DMS153 treated with DMSO at 0.1 percent for 48 hours (cell line): Measurements from ENCODE around the gene TSPAN2.

Source experiments
- DNase-seq: peaks from one replicate; lab custom pipeline; 2025; ENCODE audit not compliant: unreplicated experiment; lab: John Stamatoyannopoulos, UW

Gene TSPAN2

DNA sequence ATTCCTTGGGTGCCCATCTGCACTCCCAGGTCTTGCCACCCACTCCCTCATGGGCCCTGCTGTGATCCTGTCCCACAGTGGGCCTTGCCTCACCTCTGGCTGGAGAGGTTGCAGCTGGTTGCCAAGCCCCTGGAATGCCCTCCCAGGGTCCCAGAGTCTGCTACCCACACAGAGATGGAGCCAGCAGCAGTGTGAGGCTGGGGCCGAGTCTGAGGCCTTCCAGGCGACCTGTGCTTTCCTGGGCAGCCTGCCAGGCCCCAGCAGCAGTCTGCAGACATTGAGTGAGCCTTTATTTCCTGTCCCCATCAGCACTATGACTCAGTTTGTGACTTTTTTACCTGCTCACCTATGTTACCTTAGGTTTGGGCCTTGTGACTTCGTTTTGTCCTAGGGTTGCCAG is 25.0 kb upstream of the TSPAN2 start:
- DNase-seq, result peak; percentile 27

DNA sequence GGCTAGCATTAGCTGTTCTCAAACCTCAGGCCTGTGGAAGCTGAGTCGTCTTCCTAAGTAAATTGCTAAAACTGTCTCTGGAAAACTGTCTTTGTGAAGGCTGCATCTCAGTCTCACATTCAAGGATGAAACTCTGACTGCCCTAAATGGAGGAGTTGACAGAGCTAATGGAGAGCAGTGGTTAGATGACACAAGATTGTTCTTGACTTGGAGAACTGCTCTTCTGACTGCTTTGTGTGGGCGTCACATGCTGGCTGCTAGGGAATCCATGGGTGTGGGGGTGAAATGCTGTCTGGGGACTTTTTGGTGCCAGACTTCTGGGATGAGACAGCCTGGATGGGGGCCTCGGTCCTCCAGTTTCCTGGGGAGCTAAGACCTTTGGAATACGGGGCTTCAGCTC is 24.5 kb upstream of the TSPAN2 start:
- DNase-seq, result no peak

DNA sequence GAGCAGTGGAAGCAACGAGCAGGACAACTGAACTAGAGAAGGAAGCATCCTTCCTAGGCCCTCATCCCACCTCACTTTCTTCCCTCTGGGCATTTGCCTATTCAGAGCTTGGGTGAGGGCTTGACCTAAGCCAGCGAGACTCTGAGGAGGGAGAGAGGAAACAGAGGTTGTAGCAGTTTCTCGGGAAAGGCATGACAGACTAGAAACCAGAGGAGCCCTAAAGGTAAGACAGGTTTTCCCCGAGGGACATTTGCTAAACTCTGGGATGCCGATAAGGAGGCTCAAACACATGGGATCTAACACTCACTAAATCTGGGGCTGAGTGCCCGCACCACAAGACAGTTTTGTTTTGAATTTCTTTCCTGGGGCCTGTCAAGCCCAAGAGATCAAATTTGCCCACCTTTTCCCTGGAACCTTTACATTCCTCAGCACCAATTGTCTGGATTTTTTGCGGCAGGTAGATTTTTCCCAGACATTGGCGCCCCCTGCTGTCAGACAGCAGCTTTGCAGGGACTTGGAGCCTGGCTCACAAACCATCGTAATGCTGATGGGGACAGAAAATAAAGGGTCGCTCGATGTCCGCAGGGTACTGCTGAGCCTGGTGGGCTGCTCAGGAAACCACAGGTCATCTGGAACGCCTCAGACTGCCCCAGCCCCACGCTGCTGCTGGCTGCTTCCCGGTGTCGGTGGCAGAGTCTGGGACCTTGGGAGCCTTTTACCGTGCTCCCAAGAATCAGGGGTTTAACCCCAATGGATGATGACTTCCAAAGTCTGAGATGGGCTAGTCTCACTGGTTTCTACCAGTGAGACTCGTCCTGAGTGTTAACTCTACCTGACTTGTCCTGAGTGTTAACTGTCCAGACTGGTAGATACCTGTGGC is 23.4 kb upstream of the TSPAN2 start:
- DNase-seq, result peak; percentile 17

DNA sequence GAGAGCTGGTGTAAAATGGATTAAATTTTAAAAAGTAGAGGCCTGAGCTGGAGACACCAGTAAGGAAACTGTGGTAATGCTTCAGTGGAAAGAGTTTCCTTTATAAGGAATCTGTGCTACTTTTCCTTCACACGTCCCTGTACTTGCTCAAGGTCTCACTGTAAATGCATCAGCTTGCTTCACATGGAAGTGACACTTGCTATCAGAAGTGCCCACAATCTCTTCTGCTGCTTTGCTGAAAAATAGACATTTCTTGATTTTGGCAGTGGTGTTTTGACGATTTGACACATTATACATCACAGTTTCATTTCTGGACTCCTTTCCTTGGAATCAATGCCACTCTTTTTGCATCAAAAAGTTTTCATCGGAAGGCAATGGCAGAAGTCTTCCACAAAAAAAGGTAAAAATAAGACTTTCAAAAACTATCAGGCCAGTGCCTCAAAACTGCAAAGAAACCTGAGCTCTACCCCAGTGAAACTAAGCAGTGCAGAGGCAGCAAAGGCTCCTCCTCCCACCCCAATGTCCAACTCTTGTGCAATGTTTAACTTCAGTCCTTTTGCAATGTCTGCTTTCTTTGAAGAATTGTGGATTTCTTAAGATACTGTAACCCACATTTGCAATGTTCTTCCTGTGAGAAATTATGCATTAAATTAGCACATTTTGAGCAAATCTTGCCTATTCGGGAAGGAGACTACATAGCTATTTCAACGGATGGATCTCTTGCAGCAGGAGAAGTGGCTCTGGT is 18.4 kb upstream of the TSPAN2 start:
- DNase-seq, result no peak

DNA sequence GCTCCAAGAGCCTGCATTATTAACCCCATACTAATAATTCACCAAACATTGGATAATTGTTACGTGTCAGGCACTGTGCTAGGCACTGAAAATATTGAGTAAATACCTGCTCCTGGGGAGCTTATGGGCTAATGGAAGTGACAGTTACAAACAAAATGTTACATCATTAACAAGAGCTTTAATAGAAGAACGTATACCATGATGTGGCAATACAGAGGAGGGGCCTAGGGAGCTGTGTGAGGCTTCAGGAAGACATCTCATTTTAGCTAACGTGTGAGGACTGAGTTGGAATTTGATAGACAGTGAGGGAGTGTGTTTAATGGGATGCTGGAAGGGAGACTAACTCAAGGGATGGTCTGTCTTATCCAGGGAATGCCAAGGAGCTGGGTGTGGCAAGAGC is 16.5 kb upstream of the TSPAN2 start:
- DNase-seq, result no peak

DNA sequence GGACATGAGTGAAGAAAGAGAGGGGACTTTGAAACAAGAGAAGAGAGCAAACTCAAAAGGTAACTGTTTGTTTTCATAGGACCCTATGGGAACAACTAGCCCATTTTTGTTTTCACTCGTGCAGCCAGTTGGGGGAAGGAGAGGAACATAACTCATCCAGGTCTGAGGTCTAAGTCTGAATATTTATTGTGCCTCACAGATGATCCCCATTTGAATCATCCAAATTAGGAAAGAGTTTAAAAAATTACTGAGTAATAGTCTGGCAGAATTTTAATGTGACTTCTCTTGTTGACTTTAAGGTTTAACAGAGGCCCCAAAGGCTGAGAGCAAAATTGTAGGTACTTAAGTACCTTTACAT is 10.4 kb upstream of the TSPAN2 start:
- DNase-seq, result no peak

DNA sequence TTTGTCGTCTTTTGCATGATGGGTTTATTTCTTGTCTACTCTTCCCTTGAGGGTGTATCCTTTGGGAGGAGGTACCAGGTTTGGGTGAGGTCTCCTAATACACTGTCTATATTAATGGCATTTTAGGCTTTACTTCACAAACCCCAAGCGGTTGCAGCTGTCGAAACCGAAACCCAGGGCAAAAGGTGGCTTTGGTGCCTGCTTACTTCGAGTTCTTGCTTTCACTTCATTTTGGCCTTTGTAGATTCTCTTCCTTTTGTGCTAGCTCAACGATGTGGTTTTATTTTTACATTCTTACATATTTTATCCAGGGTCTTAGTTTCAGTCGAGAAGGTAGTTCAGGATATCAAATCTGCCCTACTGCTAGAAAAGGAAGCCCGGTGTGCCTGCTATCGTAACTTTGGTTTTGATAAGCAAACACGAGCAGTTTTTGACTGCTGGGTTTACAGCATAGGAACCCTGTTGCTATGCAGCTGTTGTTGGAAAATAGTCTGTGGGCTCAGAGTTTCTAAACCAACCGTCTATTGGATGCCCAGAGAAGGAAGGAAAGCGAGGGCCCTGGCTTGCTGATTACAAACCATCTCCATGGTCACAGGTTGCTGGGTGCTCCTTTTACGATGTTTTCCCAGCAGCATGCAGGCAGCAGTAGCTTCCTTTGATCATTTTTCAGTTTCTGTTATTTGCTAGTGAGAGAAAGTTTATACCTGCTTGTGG is 9.8 kb upstream of the TSPAN2 start:
- peak; percentile 76 for DNase-seq

DNA sequence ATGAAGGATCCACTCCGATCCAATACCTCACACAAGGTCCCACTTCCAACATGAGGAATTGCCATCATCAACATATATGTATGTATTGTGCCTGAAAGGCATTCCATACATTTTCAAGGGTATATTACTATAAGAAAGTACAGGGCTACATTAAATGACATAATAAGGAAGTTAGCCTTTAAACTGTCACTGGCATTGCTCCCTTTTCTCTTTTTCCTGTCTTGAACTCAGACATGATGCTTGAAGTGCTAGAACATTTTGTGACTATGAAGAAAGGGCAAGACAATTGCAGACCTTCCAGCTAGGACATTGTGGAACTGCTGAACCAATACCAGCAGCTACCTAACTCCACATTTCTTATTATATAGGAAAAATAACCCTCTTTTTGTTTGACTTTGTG is 2.9 kb upstream of the TSPAN2 start:
- no peak for DNase-seq

DNA sequence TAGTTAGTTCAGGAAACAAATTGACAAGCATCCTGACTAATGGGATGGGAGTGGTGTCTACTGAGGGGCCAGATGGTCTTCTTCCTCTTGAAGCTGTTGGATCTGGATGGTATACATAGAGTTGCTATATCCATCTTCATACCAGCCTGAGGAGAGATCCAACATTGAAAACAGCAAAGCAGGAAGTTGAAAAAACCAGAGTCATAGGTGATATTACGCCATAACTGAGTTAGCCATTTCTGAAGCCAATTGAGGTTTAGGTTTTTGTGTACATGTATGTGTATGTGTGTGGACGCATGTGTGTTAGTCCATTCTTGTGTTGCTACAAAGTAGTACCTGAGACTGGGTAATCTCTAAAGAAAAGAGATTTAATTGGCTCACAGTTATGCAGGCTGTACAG is 2.3 kb upstream of the TSPAN2 start:
- DNase-seq, result no peak

DNA sequence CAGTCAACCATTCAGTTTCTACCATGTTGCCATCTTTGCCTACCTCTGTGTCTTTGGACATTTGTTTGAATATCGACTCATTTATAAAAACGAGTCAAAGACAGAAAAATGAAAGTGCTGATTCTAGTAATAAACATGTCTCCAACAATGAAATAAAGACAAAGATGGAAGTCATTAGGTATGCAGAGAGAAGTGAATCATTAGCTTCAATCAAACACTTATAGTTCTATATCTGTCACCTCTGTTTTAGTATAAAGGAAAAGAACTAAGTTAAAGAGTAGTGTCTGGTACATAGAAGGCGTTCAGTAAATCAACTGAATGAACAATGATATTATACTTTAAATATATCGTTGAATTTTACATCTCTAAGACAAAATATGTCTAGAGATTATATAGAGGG is 1.7 kb upstream of the TSPAN2 start:
- DNase-seq, result no peak

DNA sequence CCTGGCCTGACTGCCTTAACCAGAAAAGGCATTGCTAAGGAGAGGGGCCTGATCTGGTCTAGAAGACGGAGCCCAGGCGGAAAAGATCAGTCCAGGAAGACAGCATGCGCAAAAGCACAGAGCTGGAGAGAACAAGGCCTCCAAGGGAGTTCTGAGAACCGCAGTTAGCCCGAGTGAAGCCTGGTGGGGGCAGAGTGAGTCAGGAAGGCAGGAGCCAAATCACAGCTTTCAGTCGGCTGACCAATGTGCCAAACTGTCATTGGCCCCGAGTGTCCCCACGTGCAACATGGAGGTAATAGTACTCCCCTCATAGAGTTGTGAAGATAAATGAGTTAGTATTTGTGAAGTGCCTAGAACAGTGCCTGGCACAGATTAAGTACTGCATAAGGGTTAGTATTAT is 1.2 kb upstream of the TSPAN2 start:
- no peak for DNase-seq

DNA sequence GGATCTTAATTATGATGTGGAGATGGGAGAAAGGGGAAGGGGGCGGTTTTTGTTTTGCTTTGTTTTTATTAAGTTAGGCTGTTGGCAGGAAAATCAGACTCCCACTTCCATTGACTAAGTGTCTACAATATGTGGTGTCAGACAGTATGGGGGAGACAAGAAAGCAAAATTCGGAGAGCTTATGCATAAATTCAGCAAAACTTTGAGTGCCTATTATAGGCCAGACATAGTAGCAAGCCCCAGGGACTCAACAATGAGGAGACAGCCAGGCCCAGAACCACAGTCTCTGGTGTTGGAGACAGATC is 835 bp upstream of the TSPAN2 start:
- no peak for DNase-seq

DNA sequence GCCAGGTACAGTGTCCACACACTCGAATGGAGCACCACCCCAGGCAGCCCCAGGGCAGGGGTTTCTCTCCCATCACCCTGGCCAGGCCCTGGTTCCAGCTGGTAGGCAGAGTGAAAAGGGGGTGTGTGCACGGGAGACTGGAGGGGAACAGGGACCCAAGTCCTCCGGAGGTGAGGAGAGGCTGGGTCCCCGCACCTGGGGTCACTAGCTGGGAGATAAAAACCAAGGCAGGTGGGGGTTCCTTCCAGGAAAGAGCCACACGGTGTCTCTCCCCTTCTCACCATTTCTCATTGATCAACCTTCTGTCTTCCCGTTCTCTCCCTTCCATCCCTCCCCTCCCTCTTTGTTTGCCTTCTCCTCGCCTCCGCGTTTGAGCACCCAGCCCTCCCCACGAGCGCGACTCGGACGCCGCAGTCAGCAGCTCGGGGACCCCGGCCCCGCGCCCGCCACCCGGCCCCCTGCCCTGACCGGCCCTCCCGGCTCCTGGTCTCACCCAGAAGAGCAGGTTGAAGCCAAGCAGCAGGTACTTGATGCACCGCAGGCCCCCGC is 358 bp downstream of the TSPAN2 start:
- DNase-seq, result no peak

DNA sequence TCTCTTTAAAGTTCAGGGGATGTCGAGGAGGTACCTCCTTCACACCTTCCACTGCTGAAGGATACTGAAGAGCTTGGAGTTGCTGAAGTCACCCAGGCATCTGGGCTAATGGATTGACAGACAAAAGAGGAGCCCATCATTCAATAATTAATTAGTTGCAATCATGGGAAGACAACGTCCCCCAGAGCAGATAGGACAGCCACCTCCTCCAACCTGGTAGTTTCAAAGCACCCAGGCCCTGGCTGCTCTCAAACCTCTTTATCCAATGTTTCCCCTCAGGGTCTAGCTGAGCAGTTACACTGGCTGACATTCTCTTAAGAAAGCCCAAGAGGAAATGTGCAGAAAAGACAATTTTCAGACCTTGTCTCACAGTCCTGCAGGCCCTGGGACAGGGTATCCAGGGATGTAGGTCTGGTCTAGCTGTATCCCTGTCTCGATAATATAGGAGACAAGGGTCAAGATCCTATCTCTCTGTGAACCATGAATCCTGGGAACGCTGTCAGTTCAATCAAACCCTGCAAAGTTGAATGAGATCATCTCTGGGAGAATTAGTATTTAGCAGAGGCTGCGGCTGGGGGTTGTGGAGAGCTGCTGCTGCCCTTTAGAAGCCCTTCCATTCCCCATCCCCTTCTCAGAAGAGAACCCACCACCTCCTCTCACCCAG is 1.1 kb downstream of the TSPAN2 start:
- no peak for DNase-seq

DNA sequence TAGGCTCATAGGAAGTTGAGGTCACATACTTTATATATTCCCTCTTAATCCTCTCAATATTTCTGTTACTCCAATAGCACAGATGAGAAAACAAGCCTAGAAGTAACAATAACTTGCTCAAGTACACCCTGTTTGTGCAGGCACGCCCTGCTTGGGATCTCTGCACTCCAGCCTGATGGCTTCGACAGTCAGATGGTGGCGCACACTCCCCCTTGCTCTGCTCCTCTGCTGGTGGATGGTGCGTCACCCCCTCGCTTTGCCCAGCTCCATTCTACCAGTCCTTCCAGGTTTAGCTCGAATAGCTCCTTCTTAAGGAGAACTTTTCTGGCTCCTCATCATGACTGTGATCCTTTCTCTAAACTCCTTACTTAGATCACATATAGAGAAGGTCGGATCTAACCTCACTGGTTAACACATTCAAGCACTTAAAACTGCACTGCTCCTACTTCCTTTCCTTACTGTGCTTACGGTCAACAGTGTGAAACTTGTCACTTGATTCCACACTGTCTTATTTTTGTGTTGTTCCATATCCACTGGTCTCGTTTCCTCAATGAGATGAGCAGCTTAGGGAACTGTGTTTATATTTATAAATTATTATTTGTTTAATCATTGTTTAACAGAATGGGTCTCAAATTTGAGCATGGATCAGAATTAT is 3.0 kb downstream of the TSPAN2 start:
- no peak for DNase-seq

DNA sequence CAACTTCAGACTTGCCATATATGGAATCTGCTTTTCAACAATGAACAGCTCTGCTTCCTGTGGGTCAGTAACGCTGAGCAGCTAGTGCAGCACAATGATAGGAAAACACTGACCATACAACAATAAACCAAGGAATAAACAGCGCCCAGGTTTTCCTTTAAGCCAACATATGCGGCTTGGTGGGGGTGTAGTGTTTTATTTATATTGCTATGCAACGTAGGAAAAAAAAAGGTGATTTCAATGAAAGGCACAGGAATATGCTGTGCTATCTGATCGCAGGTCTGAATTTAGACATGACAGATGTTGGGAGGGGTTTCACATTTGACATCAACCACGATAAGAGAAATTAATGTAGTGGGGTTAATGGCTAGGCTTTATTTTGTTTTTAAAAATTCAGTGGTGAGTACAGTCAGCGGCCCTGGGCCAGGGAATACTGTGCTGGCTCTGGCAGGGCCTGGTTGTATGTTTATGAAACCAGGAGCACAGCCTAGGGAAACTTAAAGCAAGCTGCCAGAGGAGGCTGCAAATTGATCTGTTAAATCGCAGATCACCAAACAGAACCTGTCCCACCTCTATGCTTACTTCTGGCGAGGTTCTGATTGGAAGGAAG is 4.3 kb downstream of the TSPAN2 start:
- no peak for DNase-seq

DNA sequence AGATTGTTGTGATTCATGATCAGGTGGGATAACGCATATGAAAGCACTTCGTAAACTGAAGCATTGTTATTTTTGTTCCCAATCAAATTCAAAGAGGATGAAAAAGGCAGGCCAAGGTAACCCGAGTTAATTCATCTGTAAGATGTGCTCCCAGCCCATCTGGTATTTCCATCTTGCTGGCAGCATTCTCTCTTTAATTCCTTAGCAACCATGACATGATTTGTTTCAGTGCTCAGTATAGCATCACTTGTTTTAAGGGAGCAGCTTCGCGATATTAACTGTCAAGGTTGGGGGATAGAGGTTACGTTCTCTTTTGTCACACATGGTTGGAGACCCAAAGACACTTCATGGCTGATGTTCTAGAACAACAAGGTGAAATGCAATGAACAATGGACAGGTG is 6.4 kb downstream of the TSPAN2 start:
- no peak for DNase-seq

DNA sequence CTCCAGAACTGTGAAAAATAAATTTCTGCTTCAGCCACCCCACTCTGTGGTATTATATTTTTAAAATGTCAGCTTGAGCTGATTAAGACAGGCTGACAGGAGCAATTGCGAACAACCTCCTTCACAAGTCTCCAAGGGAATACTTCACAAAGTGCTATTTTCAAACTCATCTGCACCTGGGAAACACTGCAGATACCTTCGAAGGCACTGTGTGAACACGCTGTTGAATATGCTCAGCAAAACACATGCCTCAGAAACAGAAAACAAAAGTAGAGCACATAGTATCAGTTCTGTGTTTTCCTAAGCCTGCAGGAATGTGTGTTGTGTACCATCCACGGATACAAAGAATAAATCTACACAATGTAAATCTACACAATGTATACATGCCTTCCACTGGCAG is 10.6 kb downstream of the TSPAN2 start:
- no peak for DNase-seq

DNA sequence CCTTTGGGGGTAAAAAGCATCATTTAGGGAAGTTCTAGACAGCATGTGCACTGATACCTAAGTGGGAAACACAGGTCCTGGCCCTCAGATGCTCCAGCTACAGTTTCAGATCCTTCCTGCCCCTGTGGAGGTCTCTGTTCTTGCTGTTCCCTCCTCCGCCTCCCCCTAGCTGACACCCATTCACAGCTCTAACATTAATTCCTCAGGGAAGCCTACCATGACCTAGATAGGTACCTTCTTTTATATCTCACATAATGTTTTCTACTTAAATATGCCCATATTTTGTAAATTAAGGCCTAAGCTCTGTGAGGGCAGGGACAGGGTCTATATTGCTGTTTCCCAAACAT is 11.3 kb downstream of the TSPAN2 start:
- no peak for DNase-seq

DNA sequence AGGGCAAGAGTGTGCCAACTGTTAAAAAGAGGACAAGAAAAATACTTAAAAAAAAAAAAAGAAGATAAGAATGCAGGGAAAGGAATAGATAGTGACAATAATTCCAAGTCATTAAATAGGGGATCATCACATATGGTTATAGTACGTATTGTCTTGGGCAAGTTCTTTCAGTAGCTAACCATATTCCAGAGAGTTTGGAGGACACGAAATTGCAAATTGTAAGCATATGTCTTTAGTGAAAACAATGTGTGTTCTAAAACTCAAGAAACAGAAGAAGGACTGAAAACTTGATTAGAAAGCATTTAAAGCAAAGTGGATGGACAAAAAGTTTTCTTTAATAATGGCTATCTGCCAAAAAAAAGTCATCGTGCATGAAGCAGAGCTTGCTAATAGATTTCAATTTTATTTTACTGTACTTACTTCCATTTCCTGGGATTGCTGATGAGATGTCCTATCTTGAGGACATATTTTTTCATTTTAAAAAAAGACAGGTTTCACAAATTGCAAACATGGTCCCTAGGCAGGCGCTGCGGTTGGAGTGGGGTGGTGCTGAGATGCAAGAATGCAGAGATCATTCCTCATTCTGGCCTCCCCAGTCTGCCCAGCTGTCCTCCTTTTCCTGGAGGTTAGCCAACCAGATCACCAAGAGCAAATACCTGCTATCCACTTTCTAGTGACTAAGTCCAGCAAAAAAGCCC is 11.9 kb downstream of the TSPAN2 start:
- DNase-seq, result no peak
